Stimulated activated CD8-positive, alpha-beta memory T cell treated with anti-CD3 and anti-CD28 coated beads, Interleukin-2, amount 100 ng/mL, for 1 hour (primary cell): ENCODE data around the gene NUMB.

Experiments
- DNase-seq, 2 donors: peaks; one replicate each; pipeline ENCODE4 v3.0.0-alpha.2; 2020; ENCODE audit warnings: low read depth in 2 of 2

Gene NUMB

GRCh38 chr14:73261075-73261474, 197.3 kb downstream of the NUMB start:
- no peak for DNase-seq

GRCh38 chr14:73260574-73260973, 197.8 kb downstream of the NUMB start:
- DNase-seq = no peak

DNA sequence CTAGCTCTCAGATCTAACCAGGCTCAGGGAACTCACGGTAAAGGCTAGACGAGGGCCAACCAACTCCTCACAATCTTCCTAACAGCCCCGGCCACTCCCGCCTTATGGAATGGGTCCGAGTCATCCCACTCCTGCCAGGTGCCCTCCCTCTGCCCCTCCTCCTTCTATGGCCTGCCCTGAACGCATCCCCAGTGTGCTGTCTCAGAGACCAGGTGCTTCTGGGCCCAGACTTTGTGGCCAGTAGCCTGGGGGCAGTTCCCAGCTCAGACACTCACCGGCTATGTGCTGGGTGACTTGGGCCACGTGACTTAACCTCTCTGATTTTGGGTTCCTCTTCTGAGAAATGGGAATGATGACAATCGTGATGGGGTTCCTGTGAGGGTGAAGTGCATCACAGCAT, 198.5 kb downstream of the NUMB start:
- DNase-seq = no peak

DNA sequence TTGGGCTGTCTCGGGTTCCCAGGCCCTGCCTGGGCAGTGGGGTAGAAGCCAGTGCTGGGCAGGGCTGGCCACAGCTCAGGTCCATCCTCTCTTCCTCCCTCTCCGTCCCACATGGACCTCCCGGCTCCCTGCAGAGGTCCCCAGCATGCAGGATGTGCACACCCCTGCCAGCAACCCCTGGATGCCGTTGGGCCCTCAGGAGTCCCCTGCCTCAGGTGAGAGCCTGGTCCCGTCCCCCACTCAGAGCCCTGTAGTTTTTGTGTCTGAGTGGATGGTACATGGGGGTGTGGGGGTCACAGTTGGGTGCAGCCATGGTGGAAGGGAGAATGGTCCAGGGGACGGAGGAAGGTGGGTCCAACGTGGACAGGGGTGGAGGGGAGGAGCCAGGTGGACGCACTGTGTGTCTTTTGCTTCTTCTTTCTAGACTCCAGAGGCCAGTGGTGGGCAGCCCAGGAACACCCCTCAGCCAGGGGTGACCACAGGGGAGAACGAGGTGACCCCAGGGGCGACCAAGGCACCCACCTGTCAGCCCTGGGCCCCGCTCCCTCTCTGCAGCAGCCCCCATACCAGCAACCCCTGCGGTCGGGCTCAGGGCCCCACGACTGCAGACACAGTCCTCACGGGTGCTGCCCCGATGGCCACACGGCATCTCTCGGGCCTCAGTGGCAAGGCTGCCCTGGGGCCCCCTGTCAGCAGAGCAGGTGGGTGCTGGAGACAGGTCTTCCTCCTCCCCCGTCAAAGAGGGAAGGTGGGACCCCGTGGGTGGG, 199.3 kb downstream of the NUMB start:
- no peak for DNase-seq

GRCh38 chr14:73258076-73258475, 200.3 kb downstream of the NUMB start:
- no peak for DNase-seq

DNA sequence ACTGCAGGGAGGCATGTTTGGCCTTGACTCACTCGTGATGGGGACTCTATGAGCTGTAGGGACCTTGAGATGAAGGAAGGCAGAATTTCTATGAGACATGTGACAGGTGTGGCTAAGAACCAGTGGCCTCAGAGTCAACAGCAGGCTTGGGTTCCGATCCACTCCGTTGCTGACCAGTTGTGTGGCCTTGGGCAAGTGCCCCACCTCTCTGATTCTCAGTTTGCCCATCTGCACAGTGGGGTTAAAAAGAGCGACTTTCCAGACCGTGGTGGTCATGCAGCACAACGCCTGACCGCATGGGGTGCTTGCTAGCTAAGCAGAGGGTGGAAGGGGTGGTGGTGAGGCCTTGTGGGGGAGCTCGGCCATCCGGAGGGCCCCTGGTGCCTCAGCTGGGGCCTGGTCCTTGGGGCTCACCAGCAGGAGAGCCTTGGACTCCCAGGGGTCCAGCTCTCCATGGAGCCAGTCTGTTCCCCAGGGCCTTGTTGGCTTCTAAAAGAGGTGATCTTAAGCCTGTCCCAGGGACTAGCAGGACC, 202.6 kb downstream of the NUMB start:
- DNase-seq = no peak

DNA sequence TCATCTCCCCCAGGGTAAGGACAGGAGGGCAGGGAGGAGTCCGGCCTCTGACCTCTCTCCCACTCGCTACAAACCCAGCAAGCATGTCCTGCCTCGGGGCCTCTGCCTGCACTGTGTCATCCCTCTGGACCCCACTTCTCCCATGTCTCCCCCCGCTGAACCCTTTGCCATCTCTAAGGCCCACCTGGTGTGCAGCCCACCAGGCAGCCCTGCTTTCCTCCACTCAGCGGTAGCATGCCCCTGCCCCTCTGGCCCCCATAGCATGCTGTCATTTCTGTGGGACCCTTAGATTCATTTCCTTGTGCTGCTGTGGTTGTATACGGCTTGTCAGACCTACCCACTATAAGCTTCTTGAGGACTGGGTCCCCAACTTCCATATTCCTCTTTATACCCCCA, 203.3 kb downstream of the NUMB start:
- DNase-seq = no peak

- no peak for DNase-seq
Measured at GRCh38 chr14:73254247-73255004, 203.9 kb downstream of the NUMB start.

- DNase-seq = no peak
Measured at GRCh38 chr14:73253721-73254120, 204.6 kb downstream of the NUMB start.

GRCh38 chr14:73253323-73253610, 205.1 kb downstream of the NUMB start:
- DNase-seq = no peak

- no peak for DNase-seq
Measured at GRCh38 chr14:73252491-73253322, 205.6 kb downstream of the NUMB start.

DNA sequence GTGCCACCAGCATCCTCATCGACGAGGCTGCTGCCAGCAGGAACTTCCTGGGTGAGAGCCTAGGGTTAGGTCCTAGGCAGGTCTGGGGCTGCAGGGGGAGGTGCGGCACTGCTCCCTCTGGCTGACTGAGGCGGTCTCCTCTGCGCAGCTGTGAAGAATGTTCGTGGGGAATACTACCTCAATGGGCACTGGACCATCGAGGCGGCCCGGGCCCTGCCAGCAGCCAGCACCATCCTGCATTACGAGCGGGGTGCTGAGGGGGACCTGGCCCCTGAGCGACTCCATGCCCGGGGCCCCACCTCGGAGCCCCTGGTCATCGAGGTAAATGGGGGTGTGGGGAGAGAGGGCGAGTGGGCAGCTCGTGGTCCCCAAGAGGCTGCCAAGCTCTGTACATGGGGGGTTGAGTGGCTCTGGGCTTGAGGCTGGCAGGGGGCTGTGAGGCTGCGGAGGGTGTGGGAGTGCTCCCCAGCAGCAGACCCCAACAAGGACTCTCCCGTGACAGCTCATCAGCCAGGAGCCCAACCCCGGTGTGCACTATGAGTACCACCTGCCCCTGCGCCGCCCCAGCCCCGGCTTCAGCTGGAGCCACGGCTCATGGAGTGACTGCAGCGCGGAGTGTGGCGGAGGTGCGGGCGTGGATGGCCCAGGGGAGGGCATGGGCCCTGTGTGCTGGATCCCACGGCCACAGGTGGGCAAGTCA, 206.7 kb downstream of the NUMB start:
- no peak for DNase-seq

GRCh38 chr14:73250781-73251500, 207.4 kb downstream of the NUMB start:
- DNase-seq = no peak

DNA sequence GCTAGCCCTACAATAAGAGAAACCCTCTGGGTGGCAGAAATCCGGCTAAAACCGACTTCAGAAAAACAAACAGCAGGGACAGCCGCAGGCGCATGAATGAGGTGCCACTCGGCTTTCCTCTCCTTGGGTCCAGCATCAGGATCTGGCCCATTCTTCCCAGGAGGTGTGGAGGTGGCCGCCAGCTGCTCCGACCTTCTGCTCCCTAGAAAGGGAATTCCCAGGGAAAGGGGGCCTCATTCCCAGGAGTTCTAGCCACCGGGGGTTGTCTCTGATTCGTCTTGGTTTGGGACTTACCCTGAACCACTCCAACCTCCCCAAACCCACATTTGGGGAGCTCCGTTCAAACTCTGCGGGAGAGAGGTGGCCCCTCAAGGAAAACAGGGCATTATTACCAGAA, 208.0 kb downstream of the NUMB start:
- no peak for DNase-seq

DNA sequence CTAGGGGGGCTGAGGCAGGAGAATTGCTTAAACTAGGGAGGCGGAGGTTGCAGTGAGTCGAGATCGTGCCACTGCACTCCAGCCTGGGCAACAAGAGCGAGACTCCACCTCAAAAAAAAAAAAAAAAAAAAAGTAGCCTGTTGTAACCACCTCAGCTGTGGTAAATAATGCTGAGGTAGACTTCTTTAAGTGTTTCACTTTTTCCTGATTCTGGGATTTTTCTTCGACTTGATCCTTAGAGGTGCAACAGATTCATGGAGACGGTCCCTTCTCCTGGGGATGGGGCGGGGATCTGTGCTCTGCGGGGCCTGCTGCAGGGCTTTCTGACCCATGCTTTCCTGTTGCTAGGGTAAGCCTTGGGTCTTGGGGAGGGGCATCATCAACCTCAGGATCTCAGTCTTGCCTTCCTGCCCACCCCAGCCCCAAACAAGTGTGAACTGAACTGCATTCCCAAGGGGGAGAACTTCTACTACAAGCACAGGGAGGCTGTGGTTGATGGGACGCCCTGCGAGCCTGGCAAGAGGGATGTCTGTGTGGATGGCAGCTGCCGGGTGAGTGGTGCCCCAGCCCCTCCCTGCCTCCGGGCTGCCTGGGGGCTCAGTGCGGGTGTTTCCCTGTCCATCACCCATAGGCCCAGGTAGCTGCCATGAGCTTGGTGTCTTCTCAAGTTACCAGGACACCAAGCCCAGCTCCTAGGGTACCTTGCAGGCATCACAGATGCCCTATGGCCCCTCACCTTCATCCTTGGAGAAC, 208.6 kb downstream of the NUMB start:
- DNase-seq = no peak

DNA sequence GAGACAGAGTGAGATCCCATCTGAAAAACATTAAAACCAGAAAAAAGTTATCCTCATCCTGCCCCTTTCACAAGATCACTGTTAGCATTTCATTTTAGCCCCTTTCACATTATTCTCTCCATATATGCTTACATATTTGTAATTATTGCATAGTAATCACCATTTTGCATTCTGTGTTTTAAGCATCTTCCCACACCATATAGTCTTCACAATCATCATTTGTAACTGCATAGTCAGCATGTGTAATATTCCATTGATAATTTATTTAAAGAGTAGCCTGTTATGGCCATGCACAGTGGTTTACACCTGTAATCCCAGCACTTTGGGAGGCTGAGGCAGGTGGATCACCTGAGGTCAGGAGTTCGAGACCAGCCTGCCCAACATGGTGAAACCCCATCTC, 209.2 kb downstream of the NUMB start:
- no peak for DNase-seq

GRCh38 chr14:73248108-73248868, 210.1 kb downstream of the NUMB start:
- no peak for DNase-seq

DNA sequence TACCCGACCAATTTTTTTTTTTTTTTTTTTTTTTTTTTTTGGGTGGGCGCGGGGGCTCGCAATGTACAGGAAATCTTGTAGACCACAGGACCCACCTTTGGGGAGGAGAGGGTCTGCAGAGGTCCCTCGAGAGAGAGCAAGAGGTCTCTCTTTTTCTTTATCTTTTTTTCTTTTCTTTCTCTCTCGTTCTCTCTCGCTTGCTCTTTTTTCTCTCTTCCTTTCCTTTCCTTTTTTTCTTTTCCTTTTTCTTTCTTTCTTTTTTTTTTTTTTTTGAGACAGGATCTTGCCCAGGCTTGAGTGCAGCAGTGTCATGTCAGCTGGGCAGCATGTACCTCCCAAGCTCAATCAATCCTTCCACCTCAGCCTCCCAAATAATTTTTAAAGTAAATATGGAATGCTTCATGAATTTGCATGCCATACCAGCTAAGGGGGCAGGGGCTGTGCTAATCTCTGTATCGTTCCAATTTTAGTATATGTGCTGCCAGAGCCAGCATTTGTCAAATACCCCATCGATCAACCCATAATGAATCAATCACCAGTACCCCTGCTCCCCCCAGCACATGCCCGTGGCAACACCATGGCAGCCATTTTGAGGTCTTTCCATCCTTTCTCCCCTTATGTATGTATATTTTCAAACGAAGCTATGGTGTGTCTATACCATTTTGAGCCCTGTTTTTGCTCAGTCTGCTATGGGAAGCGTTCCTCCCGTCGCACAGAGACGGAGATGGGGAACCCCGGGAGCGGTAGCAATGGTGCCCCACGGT, 211.8 kb downstream of the NUMB start:
- DNase-seq = no peak
